Stimulated activated CD4-positive, alpha-beta T cell treated with anti-CD3 and anti-CD28 coated beads, Interleukin-12 subunit alpha, Interleukin-12 subunit beta, amount 100 ng/mL, for 4 hours (primary cell): Measurements from ENCODE around the gene SBF2.

Experiments
- DNase-seq: peaks from one replicate; pipeline ENCODE4 v3.0.0-alpha.2; 2020

The SBF2 gene

DNA sequence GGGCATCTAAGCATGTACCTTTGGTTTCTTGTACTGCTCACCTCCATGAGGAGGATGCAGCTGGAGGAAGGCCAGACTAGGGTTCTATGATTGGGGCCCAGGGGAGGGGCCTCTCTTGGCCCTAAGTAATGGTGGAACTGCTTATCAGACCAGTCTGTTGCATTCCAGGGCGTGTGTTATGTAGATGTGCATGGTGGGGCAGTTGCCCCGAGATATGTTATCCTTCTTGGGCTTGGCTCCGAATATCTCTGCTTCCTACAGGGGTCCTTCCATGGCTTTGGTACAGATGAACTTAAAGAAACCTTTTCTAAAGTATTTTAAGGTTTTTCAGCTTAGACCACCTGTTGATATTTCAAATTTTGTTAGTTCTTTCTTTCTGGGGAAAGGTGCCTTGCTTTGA lies 504.1 kb downstream of the SBF2 start:
- no peak for DNase-seq

GRCh38 chr11:9787981-9788521 lies 506.0 kb downstream of the SBF2 start:
- DNase-seq = no peak

DNA sequence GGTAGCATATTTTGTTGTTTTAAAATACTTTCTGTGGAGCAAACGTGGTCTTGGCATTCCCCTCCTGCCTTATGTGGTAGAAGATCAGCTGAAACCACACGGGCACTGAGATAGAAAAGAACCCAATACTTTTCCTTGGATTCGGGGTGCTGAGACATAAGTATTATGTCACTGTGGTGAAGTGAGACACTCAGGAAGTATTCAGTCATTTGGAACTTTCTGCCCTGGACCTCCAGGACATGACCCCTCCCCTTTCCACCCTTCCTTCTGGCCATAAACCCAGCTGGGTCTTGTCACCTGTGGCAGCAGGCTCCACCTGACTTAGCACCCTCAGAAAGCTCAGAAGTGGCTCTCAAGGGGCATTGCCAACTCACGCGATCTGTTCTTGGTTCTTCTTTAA lies 506.8 kb downstream of the SBF2 start:
- no peak for DNase-seq

DNA sequence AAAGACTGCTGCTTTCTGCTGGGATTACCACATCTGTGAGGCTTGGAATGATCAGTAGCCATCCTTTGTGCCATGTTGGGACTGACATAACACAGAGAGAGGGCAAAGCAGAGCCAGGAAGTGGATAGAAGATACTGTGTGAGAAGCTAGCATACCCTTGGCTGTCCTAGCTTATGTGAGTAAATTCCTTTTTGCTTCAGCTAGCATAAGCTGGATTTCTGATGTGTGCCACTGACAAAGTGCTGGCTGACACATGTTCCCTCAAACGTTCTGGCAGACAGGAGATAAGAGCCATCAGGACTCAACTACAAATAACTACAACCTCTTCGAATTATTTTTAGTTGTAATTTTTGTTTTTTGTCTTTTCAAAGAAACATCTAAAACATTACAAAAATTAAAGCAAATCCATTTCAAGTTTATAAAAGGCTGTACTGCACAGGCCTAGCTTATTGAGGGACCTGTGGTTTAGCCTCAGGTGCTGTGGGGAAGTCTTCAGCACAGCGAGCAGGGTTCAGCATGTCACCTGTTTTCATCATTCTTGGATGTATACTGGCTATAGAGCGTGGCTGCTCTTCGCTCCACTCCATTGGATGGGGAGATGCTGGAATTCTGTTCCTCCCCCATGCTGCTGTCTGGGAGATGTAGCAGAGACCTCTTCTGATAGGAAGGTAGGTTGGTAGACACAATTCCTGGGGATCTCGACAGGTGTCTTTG lies 509.3 kb downstream of the SBF2 start:
- no peak for DNase-seq

GRCh38 chr11:9783986-9784385 lies 510.0 kb downstream of the SBF2 start:
- no peak for DNase-seq

DNA sequence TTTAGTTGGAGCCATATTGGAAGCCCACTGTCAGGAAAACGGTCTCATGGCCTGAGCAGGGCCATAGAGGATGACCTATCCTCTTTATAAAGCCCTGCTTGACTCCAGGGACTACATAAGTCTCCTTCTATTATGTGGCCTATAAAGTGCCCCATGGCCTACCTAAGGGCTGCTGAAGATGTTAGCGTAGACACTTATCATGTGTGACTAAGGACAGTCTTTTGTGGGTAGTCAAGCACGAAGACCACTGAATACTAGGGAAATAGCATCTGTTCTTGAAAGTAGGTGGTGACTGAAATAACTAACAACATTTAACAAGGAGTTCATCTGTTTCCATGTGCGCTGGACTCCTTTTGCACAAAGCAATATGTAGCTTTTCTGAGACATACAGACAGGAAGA lies 513.1 kb downstream of the SBF2 start:
- no peak for DNase-seq

GRCh38 chr11:9777525-9777924 lies 516.5 kb downstream of the SBF2 start:
- no peak for DNase-seq

DNA sequence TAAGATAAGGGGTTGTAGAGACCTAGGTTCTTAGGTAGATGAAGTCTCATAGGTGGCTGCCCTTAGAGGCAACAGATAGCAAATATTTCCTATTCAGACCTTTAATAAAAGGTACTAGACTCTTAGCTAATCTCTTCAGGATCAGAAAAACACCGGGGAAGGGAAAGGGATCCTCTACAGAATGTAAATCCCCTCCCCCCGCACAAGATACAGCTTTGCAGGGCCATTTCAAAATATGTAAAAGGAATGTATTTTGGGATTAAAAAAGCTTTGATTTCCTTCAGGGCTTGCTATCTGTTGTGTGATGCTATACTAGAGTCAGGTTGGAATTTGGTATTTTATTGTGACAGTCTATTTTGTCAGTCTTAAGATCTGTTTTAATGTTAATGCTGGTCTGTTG lies 517.0 kb downstream of the SBF2 start:
- DNase-seq = no peak

GRCh38 chr11:9776203-9776602 lies 517.8 kb downstream of the SBF2 start:
- no peak for DNase-seq

- no peak for DNase-seq
These were observed 518.6 kb downstream of the SBF2 start for GRCh38 chr11:9775398-9775779.

DNA sequence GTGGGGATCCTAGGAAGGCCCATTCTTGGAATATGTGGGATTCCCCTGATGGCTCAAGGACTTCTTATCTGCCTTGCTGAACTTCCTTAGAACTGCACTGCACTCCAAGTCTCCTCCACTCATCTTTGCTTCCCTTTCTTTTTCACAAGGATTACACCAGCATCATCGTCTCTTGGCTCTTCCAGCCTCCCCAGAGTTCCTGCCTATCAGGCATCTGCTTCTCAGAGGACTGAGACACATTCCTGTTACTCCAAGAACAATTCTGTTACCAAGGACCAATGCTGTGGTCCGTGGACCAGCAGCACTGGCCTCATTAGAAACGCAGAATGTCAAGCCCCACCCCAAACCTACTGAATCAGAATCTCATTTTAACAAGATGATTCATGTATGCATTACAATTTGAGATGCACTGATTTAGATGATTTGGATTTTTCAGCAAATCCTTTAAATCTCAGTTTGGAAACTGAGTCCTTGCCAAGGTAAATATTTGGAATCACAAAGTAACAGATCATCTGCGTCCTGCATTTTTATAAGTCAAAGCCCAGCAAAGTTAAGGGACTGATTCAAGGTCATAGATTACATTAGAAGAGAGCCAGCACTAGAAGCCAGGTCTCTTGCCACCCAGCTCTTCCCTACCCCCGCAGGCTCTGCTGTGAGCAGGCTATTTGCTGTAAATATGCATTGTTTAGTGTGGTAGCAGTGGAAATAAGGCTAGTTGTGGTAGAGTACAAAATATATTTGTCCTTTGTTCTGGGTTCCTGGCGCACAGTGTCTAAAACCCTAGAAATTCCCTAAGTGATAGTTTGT lies 519.2 kb downstream of the SBF2 start:
- DNase-seq = no peak

- DNase-seq = no peak
These were observed 519.9 kb downstream of the SBF2 start for GRCh38 chr11:9774109-9774508.

DNA sequence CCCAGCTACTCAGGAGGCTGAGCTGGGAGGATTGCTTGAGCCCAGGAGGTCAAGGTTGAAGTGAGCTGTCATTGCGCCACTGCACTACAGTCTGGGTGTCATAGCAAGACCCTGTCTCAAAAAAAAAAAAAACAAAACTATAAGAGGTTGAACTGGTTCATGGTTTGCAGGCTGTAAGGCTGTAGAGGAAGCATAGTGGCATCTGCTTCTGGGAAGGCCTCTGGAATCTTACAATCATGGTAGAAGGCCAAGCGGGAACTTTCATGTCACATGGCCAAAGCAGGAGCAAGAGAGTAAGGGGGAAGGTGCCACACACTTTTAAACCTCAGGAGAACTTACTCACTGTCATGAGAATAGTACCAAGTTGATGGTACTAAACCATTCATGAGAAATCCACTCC lies 520.5 kb downstream of the SBF2 start:
- no peak for DNase-seq

DNA sequence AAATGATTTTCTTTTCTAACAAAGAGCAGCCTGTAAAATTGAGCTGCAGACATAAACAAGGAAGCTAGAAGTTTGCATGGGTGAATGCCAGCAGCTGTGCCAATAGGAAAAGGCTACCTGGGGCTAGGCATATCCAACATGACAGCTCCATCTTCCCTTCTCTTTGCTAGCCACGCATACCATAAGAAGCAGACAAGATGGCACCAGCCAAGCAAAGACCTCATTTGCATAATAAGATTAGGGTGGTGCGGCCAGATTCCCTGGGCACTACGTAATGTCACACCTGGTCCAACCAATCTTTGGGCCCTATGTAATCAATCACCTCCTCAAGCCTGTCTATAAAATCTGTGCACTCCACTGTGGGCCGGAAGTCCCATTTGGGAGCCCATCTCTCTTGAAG lies 521.8 kb downstream of the SBF2 start:
- no peak for DNase-seq

DNA sequence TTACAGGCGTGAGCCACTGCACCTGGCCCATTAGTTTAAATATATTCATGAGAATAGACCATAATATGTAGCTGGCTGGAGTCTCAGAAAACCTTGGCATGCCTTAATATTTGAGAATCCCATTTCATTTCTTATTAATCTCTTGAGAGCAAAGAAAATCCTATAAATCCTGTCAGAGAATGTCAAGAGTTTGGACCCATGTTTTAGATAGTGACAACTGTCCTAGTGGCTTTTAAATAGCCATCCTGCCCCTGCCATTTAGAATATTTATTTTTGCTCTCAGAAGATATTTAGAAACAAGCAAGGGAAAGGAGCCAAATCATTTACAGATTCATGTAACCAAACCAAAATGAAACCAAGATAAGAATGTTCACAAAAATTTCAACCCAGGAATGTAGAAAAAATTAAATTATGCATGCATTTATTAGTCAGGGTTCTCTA lies 522.9 kb downstream of the SBF2 start:
- no peak for DNase-seq

- DNase-seq = no peak
These were observed 524.4 kb downstream of the SBF2 start for GRCh38 chr11:9769621-9770020.

DNA sequence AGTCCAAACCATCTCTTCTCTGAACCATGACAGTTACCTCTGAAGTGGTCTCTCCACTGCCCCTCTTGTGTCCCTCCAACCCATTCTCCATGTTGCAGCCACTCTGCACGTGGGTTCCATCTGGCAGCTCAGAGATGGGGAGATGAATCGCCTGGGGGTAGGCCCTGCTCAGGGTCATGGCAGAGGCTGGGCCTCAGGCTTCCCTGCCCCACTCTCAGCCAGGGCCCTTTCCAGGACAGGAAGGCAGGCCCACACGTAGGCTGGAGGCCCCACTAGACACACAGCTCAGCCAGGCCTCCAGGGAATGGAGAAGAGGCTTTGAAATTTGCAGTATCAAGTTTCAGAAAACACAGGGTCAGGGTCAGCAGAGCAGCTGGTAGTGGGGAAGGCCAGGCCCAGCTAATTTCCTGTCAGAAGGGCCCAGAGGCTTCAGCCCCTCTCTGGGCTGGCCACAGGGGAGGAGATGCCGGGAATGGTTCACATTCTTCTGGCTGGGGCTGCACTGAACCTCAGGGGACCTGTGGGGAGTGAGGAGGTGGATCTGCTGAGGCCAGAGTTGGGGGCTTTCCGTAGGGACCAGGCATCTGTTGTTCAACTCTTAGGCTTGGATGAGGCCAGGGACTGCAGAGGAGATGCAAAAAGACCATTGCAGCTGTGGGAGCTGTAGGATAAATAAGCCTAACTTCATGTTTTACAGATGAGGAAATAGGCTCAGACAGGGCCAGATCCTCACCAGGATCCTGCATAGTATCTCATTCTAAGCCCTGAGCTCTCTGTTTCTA lies 528.5 kb downstream of the SBF2 start:
- no peak for DNase-seq

- DNase-seq = no peak
These were observed 530.7 kb downstream of the SBF2 start for GRCh38 chr11:9763301-9763700.

- DNase-seq = no peak
These were observed 531.5 kb downstream of the SBF2 start for GRCh38 chr11:9762531-9762930.

DNA sequence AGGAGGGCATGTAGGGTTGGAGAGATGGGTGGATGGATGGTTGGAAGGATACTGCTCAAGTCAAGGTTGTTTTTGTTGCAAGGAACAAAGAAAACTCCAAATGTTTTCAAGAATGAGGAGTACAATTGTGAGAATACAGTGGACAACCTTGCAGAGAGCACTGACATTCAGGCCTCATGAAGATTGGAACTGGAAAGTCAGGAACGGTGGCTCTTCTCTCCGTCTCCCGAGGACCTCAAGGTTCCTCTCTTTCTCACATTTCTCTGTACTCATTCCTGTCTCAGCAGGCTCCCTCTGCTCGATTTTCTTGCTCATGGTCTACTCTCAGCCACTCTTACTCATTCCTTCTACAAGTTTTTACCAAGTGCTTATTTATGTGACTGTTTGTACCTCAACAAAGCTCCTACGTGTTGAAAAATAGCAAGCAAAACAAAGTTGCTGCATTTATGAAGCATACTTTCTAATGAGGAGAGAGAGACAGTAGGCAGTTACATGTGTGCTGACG lies 532.5 kb downstream of the SBF2 start:
- no peak for DNase-seq

GRCh38 chr11:9760193-9760575 lies 533.8 kb downstream of the SBF2 start:
- no peak for DNase-seq

DNA sequence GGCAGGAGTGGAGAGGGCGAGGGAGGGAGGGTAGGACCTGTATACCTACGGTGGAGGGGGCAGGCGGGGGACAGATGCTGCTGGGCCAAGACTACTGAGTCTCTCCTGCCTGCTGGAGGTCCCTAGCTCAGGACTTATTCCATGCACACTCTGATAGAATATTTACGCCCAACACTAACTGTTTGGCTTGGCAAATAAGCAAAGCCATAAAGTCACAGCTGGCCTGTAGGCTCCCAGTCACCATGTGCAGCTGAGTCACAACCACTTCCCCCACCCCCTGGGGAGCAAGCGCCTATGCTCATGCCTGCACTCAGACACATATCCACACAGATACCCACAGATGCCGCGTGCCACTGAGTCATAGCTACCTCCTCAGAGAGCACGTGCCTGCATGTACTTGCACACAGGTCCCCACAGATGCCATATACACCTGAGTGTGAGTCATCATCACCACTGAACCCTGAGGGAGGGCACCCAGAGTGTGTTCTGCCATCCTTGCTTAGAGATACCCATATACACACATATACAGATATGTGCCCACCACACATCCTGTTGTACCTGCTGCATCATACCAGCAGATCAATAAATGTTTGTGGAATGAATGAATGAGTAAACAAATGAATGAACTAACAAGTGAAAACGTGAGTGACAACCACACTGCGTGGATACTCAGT lies 534.4 kb downstream of the SBF2 start:
- peak; percentile 87 for DNase-seq
